HG03442 (cell line): ENCODE measurements around the gene LITAF.
"Not testable (repeated sequence)": the region's sequence is repeated elsewhere in the genome, so short reads cannot be mapped to it uniquely, and the experiment has no call there.

Experiments used
- ATAC-seq: cut with Tn5 transposase; IDR thresholded peaks from one replicate; pipeline ENCODE4 v1.9.1; 2021; ENCODE audit warnings: mild to moderate bottlenecking, moderate library complexity; ENCODE audit not compliant: unreplicated experiment

Gene LITAF

GRCh38 chr16:11601425-11601824 lies 14.7 kb upstream of the LITAF start:
- ATAC-seq, result no peak

DNA sequence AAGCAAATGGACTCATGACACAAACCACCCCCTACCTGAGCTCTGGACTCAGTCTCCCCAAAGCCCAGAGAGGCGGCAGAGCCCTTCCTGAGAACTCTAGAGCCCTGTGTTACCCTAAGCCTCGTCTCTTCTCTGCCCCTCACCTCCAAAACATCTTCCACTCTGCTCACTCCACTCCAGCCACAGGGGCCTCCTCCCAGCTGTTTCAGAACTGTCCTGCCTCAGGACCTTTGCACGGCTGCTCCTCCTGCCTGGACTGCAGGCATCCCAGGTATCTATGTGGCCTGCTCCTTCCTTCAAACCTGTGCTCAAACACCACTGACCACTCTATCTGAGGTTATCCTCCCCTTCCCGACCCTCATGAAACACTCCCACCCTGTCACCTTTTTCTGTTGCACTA lies 12.9 kb upstream of the LITAF start:
- no peak for ATAC-seq

DNA sequence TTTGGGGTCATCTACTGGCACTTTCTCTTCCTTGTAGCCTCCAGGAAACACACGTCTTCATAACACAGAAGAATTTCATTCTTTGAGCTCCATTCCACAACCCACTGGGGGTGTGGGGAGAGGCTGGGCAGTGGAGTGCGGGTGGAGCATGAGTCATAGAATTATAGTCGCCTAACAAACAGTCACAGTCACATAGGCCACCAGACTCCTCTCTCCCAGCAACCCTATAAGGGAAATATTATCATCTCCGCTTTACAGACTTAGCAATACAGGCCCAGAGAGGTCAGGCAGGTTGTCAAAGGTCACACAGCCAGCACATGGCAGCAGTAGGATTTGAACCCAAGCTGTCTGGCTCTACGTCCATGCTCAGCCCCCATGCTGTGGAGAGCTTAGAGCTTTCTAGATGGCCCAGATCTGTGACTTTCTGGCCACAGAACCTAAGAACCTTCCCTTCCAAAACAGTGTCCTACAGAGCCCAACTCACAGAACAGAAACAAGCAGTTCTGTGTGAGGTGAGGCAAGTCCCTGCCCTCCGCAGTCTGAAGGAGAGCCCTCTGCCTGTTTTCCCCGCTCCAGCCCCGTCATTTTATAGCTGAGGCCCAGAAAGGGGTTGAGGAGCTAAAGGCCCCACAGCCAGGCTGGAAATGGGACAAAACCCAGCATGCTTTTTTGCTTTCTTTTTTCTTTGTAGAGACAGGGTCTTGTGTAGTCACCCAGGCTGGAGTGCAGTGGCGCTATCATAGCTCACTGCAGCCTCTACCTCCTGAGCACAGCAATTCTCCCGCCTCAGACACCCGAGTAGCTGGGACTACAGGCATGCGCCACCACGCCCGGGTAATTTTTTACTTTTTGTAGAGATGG lies 10.7 kb upstream of the LITAF start:
- ATAC-seq, result no peak

GRCh38 chr16:11596572-11597226 lies 10.0 kb upstream of the LITAF start:
- no peak for ATAC-seq

GRCh38 chr16:11593581-11593980 lies 6.9 kb upstream of the LITAF start:
- no peak for ATAC-seq

DNA sequence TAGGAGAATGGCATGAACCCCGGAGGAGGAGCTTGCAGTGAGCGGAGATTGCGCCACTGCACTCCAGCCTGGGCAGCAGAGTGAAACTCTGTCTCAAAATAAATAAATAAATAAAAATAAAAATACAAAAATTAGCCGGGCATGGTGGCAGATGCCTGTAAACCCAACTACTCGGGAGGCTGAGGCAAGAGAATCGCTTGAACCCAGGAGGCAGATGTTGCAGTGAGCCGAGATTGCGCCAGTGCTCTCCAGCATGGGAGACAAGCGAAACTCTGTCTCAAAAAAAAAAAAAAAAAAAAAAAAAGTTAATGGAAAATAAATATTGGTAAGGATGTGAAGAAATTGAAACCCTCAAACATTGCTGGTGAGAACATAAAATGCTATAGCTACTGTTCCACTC lies 6.4 kb upstream of the LITAF start:
- not testable (repeated sequence) for ATAC-seq

GRCh38 chr16:11591630-11592029 lies 4.9 kb upstream of the LITAF start:
- not testable (repeated sequence) for ATAC-seq

GRCh38 chr16:11589198-11589550 lies 2.5 kb upstream of the LITAF start:
- ATAC-seq, result no peak

DNA sequence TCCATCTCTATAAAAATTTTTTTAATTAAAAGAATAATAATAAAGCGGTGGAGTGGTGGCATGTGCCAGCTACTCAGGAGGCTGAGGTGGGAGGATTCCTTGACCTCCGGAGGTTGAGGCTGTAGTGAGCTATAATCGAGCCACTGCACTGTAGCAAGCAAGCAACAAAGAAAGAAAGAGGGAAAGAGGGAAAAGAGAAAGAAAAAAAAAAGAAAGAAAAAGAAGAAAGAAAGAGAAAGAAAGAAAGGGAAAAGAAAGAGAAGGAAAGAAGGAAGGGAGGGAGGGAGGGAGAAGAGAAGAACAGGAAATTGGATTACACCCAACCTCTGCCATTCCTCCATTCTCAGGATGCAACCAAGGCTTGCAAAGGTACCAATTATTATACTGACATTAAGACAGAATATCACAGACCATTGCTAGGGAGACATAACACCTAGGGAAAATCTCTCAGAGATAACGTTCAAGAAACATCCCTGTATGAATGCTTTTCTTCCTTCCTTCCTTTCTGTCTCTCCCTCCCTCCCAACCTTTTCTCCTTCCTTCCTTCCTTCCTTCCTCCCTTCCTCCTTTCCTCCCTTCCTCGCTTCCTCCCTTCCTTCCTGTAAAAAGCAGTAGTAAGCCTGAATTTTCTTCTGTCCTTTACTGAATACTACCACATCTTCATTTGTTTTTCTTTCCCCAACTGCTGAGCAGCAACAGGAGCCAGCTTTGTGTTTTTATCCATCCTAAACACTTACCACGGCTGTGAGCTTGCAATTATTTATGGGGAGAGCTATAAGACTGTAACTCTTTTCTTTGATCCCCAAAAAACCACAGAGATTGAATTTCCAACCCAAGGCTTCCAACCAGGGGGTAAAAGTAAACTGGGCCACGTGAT lies 1.8 kb upstream of the LITAF start:
- ATAC-seq, result no peak

DNA sequence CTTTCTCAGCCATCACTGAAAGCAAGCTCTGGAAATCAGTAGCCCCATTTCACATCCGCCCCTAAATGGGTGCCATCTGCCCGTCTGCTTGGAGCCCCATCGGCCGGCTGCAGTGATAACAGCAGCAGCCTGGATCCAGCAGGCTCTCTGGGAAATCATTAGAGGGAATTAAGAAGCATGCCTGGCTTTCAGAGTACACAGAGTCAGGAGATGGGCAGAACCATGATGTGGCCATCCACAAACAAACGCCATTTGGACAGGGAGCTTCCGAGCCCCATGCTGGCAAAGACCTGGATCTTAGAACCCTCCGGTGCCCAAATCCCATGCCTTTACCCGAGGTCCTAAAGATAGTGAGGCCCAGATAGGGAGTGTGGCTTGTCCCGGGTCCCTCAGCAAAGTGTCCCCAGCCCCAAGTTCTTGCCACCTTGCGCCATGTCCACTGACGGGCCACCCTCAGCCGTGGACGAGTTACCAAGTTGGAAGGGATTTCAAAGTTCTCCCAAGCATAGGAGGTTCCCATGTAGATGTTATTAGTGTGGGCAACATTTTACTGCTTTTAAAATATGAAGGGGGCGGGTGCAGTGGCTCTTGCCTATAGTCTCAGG lies 1.0 kb upstream of the LITAF start:
- no peak for ATAC-seq

- ATAC-seq, result no peak
These were observed 302 bp downstream of the LITAF start for GRCh38 chr16:11586378-11586855.

- ATAC-seq, result no peak
These were observed 1.0 kb downstream of the LITAF start for GRCh38 chr16:11585460-11586377.

GRCh38 chr16:11583889-11584565 lies 2.7 kb downstream of the LITAF start:
- no peak for ATAC-seq

GRCh38 chr16:11583166-11583565 lies 3.6 kb downstream of the LITAF start:
- no peak for ATAC-seq

- no peak for ATAC-seq
These were observed 4.4 kb downstream of the LITAF start for GRCh38 chr16:11582157-11582814.

- ATAC-seq, result no peak
These were observed 5.0 kb downstream of the LITAF start for GRCh38 chr16:11581678-11582077.

- ATAC-seq, result no peak
These were observed 6.2 kb downstream of the LITAF start for GRCh38 chr16:11580451-11581086.

DNA sequence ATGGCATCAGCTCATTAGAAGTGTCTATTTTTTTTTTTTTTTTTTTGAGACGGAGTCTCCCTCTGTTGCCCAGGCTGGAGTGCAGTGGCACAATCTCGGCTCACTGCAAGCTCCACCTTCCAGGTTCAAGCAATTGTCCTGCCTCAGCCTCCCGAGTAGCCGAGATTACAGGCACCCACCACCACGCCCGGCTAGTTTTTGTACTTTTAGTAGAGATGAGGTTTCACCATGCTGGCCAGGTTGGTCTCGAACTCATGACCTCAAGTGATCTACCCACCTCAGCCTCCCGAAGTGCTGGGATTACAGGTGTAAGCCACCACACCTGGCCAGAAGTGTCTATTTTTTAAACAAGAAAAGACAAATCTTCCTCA lies 9.4 kb downstream of the LITAF start:
- ATAC-seq, result not testable (repeated sequence)
